Calu3 (cell line): ENCODE measurements around the gene RAP2C. TPM values are rescaled to one million over a fixed set of nuclear protein-coding genes. Genes with fewer than 3 reads are reported as not detected.

Experiments
- BruUV-seq: library from RNA; stranded (reverse); fragments of 400-500 nt; replicated peaks from 2 replicates; lab custom pipeline; 2021; lab: Mats Ljungman, UMichigan
- CTCF ChIA-PET: fragments of 300-600 bp; sonication (Branson Sonifier 250); formaldehyde crosslinking; loops from one replicate; lab custom pipeline; 2022; ENCODE audit warnings: antibody characterized with exemption; lab: Charles Lee
- DNase-seq: peaks from one replicate; pipeline ENCODE4 v3.0.0; 2022
- H3K27ac Mint-ChIP-seq: one replicate; pipeline ENCODE4 v1.8.0; 2022; ENCODE audit warnings: mixed read lengths; ENCODE audit not compliant: unreplicated experiment
- H3K27me3 Mint-ChIP-seq: one replicate; pipeline ENCODE4 v1.8.0; 2022; ENCODE audit warnings: mixed read lengths; ENCODE audit not compliant: unreplicated experiment
- H3K36me3 Mint-ChIP-seq: one replicate; pipeline ENCODE4 v1.8.0; 2022; ENCODE audit warnings: mild to moderate bottlenecking, moderate library complexity, mixed read lengths; ENCODE audit not compliant: insufficient read depth, unreplicated experiment
- H3K4me1 Mint-ChIP-seq: one replicate; pipeline ENCODE4 v1.8.0; 2022; ENCODE audit warnings: mild to moderate bottlenecking, low read depth, mixed read lengths; ENCODE audit not compliant: unreplicated experiment
- H3K4me3 Mint-ChIP-seq: one replicate; pipeline ENCODE4 v1.8.0; 2022; ENCODE audit warnings: mild to moderate bottlenecking, low read depth, moderate library complexity, mixed read lengths; ENCODE audit not compliant: unreplicated experiment
- H3K9me3 Mint-ChIP-seq: one replicate; pipeline ENCODE4 v1.8.0; 2022; ENCODE audit warnings: low read depth, mixed read lengths; ENCODE audit not compliant: unreplicated experiment
- intact Hi-C: fragments of 100-400 bp; cut with micrococcal nuclease; formaldehyde crosslinking; loops from one replicate; pipeline ENCODE4 v1.10.0; 2022; ENCODE audit not compliant: unreplicated experiment
- total RNA-seq: library from RNA; stranded (reverse); gene quantifications from 2 replicates; pipeline ENCODE4 v1.2.3, GENCODE V29; 2022
- TF ChIP-seq, protein P1 (sequence below): fragments of 200-600 bp; IDR thresholded peaks from one replicate; pipeline ENCODE4 v1.8.0; 2022; ENCODE audit warnings: antibody characterized with exemption; ENCODE audit not compliant: unreplicated experiment

The RAP2C gene
- total RNA-seq, 1 experiment from 2014 or later: 22.9 TPM

DNA sequence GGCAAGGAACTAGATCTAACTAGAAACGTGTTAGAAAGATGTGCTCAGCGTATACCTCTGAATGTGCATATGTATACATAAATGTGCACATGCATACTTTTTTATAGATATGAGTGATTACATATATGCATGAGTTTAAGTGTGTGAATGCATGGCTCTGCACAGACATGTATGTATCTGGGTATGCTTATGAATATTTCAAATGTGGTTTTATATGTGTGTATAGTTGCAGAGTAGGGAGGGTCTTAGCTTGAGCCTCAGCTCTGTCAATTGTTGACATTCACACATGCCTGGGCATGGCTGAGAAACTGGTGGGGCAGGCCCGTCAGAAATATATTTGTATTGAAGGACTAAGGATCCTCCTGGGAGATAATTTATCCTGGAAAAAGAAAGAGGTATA is 31.1 kb downstream of the RAP2C start:
- CTCF ChIA-PET: no interaction called here
- TF ChIP-seq, protein P1, sequence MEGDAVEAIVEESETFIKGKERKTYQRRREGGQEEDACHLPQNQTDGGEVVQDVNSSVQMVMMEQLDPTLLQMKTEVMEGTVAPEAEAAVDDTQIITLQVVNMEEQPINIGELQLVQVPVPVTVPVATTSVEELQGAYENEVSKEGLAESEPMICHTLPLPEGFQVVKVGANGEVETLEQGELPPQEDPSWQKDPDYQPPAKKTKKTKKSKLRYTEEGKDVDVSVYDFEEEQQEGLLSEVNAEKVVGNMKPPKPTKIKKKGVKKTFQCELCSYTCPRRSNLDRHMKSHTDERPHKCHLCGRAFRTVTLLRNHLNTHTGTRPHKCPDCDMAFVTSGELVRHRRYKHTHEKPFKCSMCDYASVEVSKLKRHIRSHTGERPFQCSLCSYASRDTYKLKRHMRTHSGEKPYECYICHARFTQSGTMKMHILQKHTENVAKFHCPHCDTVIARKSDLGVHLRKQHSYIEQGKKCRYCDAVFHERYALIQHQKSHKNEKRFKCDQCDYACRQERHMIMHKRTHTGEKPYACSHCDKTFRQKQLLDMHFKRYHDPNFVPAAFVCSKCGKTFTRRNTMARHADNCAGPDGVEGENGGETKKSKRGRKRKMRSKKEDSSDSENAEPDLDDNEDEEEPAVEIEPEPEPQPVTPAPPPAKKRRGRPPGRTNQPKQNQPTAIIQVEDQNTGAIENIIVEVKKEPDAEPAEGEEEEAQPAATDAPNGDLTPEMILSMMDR: no peak
- H3K36me3 Mint-ChIP-seq: no peaks in the 10 kb centered on the region
- BruUV-seq: no TSS peak
- no peaks in the 10 kb centered on the region for H3K4me1 Mint-ChIP-seq
- H3K9me3 Mint-ChIP-seq: no peaks in the 10 kb centered on the region
- peaks cover 7% of the 10 kb centered on the region for H3K27me3 Mint-ChIP-seq
- no peak for DNase-seq
- intact Hi-C loops: no loop called here
- no peak overlapping the region for H3K27ac Mint-ChIP-seq
- H3K4me3 Mint-ChIP-seq: no peak overlapping the region

DNA sequence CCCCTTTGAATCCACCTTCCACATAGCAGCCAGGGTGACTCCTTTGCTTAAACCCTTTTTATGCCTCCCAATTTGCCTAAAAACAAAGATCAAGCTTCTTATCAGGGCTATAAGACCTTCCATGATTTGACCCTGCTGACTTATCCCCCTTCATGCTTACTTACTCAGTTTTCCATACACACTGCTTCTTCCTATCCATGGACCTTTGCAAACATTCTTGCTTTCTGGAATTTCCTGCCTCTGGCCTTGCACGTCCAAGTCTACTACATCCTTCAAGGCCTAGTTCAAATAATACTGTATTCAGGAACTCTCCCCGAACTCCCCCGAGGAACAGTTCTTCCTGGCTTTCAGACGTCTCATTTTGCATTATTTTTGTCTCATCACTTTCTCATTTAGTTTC is 31.8 kb downstream of the RAP2C start:
- no TSS peak for BruUV-seq

DNA sequence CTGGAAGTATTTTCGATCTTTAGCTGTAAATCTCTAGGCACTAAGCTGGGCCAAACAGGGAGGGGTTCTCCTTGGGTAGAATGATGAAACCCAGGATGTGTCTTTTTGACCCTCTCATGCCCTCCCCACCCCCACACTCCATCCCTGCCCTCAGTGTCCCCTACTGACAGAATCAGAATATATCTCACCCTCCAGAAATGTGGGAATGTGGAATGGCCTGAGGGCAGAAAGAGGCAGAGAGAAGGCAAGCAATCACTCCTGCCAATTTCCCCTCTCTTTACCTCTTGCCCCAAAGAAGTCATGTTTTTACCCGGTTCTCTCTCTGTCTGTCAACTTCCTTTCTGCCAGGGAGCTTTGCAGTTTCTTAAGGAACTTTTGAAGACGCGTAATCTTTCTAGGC is 34.4 kb downstream of the RAP2C start:
- H3K36me3 Mint-ChIP-seq: no peaks in the 10 kb centered on the region
- no peak overlapping the region for H3K27ac Mint-ChIP-seq
- peaks cover 10% of the 10 kb centered on the region for H3K4me1 Mint-ChIP-seq
- CTCF ChIA-PET: no interaction called here
- no peak for DNase-seq
- TF ChIP-seq, protein P1: no peak
- intact Hi-C loops: no loop called here
- peaks cover 12% of the 10 kb centered on the region for H3K27me3 Mint-ChIP-seq
- BruUV-seq: no TSS peak
- H3K9me3 Mint-ChIP-seq: no peaks in the 10 kb centered on the region
- H3K4me3 Mint-ChIP-seq: no peak overlapping the region

More for the DNA sequence above, 31.8 kb downstream of the RAP2C start:
- Mint-ChIP-seq H3K4me3 (no peak overlapping the region), H3K4me1 (no peaks in the 10 kb centered on the region), H3K36me3 (no peaks in the 10 kb centered on the region), H3K9me3 (no peaks in the 10 kb centered on the region), H3K27me3 (peaks cover 12% of the 10 kb centered on the region), H3K27ac (no peak overlapping the region)
- DNase-seq: no peak
- TF ChIP-seq, protein P1: no peak
- CTCF ChIA-PET: no interaction called here
- intact Hi-C loops: no loop called here

DNA sequence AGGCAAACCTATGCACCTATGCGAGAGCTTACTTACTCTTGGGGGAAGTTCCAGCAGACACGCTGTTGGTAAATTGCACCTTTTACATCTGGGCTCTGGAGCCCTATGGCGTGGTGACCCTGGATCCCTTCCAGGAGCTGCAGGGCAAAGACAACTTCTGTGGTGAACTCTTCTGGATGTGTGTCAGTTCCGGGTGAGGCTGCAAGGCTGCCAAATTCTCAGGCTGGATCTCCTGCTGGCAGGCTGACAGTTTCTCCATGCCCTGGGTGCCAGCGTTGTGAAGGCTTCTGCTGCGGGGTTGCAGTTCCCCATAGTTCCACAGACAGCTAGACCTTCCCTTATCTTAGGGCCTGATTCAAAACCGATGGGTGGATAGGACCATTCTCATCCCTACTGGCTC is 37.9 kb downstream of the RAP2C start:
- DNase-seq: peak; percentile 1
- H3K36me3 Mint-ChIP-seq: no peaks in the 10 kb centered on the region
- H3K4me1 Mint-ChIP-seq: peaks cover 10% of the 10 kb centered on the region
- H3K27ac Mint-ChIP-seq: no peak overlapping the region
- TF ChIP-seq, protein P1: no peak
- no TSS peak for BruUV-seq
- no peaks in the 10 kb centered on the region for H3K9me3 Mint-ChIP-seq
- CTCF ChIA-PET: no interaction called here
- no peak overlapping the region for H3K4me3 Mint-ChIP-seq
- peaks cover 12% of the 10 kb centered on the region for H3K27me3 Mint-ChIP-seq
- intact Hi-C loops: no loop called here
